HepG2 (cell line): ENCODE measurements around the gene FAH.

ENCODE experiments used
- EZH2 ChIP-seq: conservative IDR thresholded peaks from 2 replicates; pipeline ENCODE4 v1.6.1; 2012; ENCODE audit warnings: mild to moderate bottlenecking, low read depth, low read length, moderate library complexity
- SRSF4 ChIP-seq: fragments of 200-400 bp; formaldehyde crosslinking; IDR thresholded peaks from one replicate; pipeline ENCODE4 v1.6.1; 2018; ENCODE audit warnings: mild to moderate bottlenecking, low read depth, low read length, moderate library complexity; ENCODE audit not compliant: poor library complexity, severe bottlenecking

DNA sequence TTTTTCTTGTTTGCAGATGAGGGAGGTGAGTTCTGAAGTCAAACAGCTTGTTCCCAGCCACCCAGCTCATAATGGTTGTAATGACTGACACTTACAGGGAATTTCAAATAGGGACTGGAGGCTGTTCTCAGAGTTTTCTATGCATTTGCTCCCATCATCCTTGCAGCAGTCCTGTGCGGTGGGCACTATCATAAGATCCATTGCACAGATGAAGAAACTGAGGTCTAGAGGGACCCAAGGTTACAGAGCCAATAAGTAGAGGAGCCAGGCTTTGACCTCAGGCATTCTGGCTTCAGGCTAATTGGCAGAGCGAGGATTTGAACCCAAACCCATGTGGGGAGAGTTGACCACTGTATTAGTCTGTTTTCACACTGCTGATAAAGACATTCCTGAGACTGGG, 32.4 kb downstream of the FAH start:
- TF ChIP-seq EZH2 (no peak), SRSF4 (no peak)
